GM12873 (cell line): Measurements from ENCODE around the gene TRIM26.

Source experiments
- CTCF ChIP-seq: IDR thresholded peaks from 2 replicates; pipeline ENCODE4 v1.5.1; 2012; ENCODE audit warnings: low read depth, mild to moderate bottlenecking, moderate library complexity, low read length, control low read depth; ENCODE audit not compliant: insufficient read depth; ENCODE audit errors: missing control alignments

TRIM26 gene

DNA sequence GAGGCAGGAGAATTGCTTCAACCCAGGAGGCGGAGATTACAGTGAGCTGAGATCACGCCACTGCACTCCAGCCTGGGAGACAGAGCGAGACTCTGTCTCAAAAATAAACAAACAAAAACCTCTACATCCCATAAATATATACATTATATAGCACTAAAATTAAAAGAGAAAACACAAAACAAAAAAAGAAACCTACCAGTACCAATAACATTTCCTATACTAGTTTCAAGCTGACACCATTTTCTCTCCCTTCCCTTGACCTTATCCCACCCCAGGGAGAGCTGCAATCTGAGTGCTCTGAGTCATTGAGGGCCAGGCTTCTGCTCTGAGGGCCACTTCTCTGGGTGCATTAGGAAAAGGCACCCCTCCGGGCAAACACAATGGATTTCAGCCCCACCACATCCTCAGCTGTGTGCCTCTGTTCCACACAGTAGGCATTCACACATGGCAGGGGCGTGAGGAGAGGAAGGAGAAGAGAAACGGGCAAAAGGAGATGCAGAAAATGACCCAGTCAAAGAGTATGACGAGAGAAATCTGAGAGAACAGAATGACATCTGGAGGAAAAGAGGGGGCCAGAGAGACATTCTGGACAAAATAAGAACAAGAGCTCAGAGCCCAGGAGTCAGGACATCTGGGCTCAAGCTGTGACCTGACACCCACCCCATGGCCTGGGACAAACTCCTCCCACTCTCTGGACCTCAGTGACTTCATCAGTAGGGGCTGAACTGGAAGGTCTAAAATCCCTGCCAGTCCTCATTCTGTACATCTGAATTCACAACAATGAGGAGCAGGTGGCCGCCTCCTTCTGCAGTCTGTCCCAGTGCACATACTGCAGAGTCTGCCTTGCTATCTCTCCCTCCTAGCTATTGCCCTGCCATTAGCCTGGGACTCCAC, 18.2 kb downstream of the TRIM26 start:
- no peak for TF ChIP-seq CTCF

- TF ChIP-seq CTCF, result no peak
Measured at GRCh38 chr6:30192076-30192475, 21.1 kb downstream of the TRIM26 start.

GRCh38 chr6:30188541-30188940, 24.7 kb downstream of the TRIM26 start:
- no peak for TF ChIP-seq CTCF

GRCh38 chr6:30185846-30186484, 27.2 kb downstream of the TRIM26 start:
- TF ChIP-seq CTCF, result no peak

GRCh38 chr6:30184417-30185031, 28.7 kb downstream of the TRIM26 start:
- no peak for TF ChIP-seq CTCF

- TF ChIP-seq CTCF, result no peak
Measured at GRCh38 chr6:30180145-30180544, 33.1 kb downstream of the TRIM26 start.

DNA sequence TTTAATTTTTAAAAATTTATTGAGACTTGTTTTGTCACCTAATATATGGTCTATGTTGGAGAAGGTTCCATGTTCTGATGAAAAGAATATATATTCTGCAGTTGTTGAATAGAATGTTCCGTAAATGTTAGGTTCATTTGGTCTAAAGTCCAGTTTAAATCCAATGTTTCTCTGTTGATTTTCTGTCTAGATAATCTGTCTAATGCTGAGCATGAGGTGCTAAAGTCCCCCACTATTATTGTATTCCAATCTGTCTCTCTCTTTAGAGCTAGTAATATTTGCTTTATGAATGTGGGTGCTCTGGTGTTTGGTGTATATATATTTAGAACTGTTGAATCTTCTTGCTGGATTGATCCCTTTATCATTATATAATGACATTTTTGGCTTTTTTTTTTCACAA, 34.4 kb downstream of the TRIM26 start:
- TF ChIP-seq CTCF, result no peak
